ENCODE data around the gene SIN3B. TPM values are rescaled to one million over a fixed set of nuclear protein-coding genes. Genes with fewer than 3 reads are reported as not detected.

The SIN3B gene
- total and polyA plus RNA-seq, 2 donors (not counting 1 experiment from before 2014, with no cell fraction given), result 118 to 138 TPM

DNA sequence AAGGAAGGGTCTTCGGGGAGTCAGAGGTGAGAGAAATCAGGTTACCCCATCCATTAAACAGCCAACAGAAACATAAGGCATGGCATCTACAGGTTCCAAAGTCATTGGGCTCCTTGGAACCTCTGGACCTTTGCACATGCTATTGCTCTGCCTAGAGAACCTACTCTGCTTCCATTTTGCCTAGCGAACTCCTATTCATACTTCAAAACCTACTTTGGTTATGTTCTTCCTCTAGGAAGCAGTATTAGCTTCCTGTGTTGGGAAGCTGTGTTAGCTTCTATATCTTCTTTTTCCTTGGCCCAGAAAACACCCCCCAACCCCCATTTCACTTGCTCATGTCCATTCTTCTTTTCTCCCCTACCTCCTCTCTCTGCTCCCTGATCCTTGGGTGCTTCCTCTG is 99.2 kb downstream of the SIN3B start:
- Histone ChIP-seq H3K9me3 (ENCODE audit: control extremely low read depth in 1 of 3, control insufficient read depth in 2 of 3, insufficient read depth in 1 of 3, low read length in 2 of 3) (peaks cover 0 to 54% (median under 1%) of the 10 kb centered on the region in 3 donors), H4K20me1 (ENCODE audit: control insufficient read depth, insufficient read depth, low read length, poor library complexity, severe bottlenecking) (no peaks in the 10 kb centered on the region), H3K4me2 (replicated peaks; ENCODE audit: low read depth, low read length, poor library complexity, severe bottlenecking) (no peak overlapping the region), H3K9ac (ENCODE audit: low read length) (no peak overlapping the region), H3K4me3 (ENCODE audit: control extremely low read depth in 1 of 5, extremely low read depth in 1 of 5, insufficient read depth in 1 of 5, low read depth in 2 of 5, low read length in 4 of 5) (no peak overlapping the region), H3K27ac (ENCODE audit: low read length in 2 of 2) (no peak overlapping the region), H3K4me1 (ENCODE audit: control insufficient read depth in 2 of 2, insufficient read depth in 2 of 2, low read length in 2 of 2) (no peaks in the 10 kb centered on the region), H3K79me2 (ENCODE audit: control insufficient read depth, insufficient read depth, low read length) (no peaks in the 10 kb centered on the region), H3K27me3 (replicated peaks in 1 of 4; ENCODE audit: control extremely low read depth in 1 of 4, control insufficient read depth in 3 of 4, insufficient read depth in 4 of 4, low read length in 3 of 4) (peaks cover 0 to 9% (median 0%) of the 10 kb centered on the region in 4 experiments), H3K36me3 (replicated peaks in 1 of 2; ENCODE audit: control extremely low read depth in 1 of 2, control insufficient read depth in 1 of 2, extremely low read depth in 1 of 2, insufficient read depth in 2 of 2, low read length in 1 of 2) (no peaks in the 10 kb centered on the region), H2AFZ (ENCODE audit: insufficient read depth, low read depth, low read length, poor library complexity, severe bottlenecking) (no peak overlapping the region)
- no peak overlapping the region for H3K27ac Mint-ChIP-seq
- TF ChIP-seq, protein P1, sequence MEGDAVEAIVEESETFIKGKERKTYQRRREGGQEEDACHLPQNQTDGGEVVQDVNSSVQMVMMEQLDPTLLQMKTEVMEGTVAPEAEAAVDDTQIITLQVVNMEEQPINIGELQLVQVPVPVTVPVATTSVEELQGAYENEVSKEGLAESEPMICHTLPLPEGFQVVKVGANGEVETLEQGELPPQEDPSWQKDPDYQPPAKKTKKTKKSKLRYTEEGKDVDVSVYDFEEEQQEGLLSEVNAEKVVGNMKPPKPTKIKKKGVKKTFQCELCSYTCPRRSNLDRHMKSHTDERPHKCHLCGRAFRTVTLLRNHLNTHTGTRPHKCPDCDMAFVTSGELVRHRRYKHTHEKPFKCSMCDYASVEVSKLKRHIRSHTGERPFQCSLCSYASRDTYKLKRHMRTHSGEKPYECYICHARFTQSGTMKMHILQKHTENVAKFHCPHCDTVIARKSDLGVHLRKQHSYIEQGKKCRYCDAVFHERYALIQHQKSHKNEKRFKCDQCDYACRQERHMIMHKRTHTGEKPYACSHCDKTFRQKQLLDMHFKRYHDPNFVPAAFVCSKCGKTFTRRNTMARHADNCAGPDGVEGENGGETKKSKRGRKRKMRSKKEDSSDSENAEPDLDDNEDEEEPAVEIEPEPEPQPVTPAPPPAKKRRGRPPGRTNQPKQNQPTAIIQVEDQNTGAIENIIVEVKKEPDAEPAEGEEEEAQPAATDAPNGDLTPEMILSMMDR (IDR thresholded peaks at IDR 0.05), result no peak
- no peak for TF ChIP-seq EZH2 (IDR thresholded peaks at IDR 0.05; ENCODE audit: borderline replicate concordance, insufficient read depth, low read depth, low read length, poor library complexity, severe bottlenecking)
- H3K27me3 Mint-ChIP-seq, result peaks cover 28% of the 10 kb centered on the region
- DNase-seq (no peak), ATAC-seq (ENCODE audit: low read depth) (no peak)
- intact Hi-C loops (cut with micrococcal nuclease), result no loop called here
- ChIA-PET CTCF (no interaction called here), POLR2A (no interaction called here)
- WGBS (ENCODE audit: insufficient coverage), result 100% methylated on average over 2 of the region's 2 CpGs
- H3K4me3 Mint-ChIP-seq, result no peak overlapping the region
- H3K4me1 Mint-ChIP-seq, result no peaks in the 10 kb centered on the region
- H3K9me3 Mint-ChIP-seq (ENCODE audit: insufficient read depth), result peaks cover 7% of the 10 kb centered on the region

DNA sequence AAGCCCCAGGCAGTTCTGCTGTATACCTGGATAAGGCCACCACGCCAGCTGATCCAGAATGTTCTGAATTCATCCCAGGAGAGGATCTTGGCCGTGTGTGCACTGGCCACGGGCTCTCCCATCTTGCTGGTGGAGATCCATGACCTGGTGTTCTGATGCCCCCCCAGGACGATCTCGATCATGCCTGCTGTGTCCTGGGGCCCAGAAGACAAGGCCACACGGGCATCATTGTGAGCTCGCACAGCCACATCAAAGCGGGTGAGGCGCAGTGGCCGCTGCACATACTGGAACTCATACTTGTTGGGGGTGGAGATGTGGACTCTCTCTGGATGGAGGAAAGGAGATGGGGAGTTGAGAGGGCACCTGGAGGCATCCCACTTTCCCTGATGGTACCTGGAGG is 99.7 kb downstream of the SIN3B start:
- Histone ChIP-seq H3K4me3 (ENCODE audit: control extremely low read depth in 1 of 5, extremely low read depth in 1 of 5, insufficient read depth in 1 of 5, low read depth in 2 of 5, low read length in 4 of 5) (no peak overlapping the region), H3K36me3 (replicated peaks in 1 of 2; ENCODE audit: control extremely low read depth in 1 of 2, control insufficient read depth in 1 of 2, extremely low read depth in 1 of 2, insufficient read depth in 2 of 2, low read length in 1 of 2) (no peaks in the 10 kb centered on the region), H3K9me3 (ENCODE audit: control extremely low read depth in 1 of 3, control insufficient read depth in 2 of 3, insufficient read depth in 1 of 3, low read length in 2 of 3) (peaks cover 0 to 51% (median 7%) of the 10 kb centered on the region in 3 donors), H2AFZ (ENCODE audit: insufficient read depth, low read depth, low read length, poor library complexity, severe bottlenecking) (no peak overlapping the region), H3K79me2 (ENCODE audit: control insufficient read depth, insufficient read depth, low read length) (no peaks in the 10 kb centered on the region), H4K20me1 (ENCODE audit: control insufficient read depth, insufficient read depth, low read length, poor library complexity, severe bottlenecking) (no peaks in the 10 kb centered on the region), H3K4me1 (ENCODE audit: control insufficient read depth in 2 of 2, insufficient read depth in 2 of 2, low read length in 2 of 2) (no peaks in the 10 kb centered on the region), H3K4me2 (replicated peaks; ENCODE audit: low read depth, low read length, poor library complexity, severe bottlenecking) (no peak overlapping the region), H3K27me3 (replicated peaks in 1 of 4; ENCODE audit: control extremely low read depth in 1 of 4, control insufficient read depth in 3 of 4, insufficient read depth in 4 of 4, low read length in 3 of 4) (peaks cover 0 to 9% (median 0%) of the 10 kb centered on the region in 4 experiments), H3K27ac (ENCODE audit: low read length in 2 of 2) (no peak overlapping the region), H3K9ac (ENCODE audit: low read length) (no peak overlapping the region)
- DNase-seq (no peak), ATAC-seq (ENCODE audit: low read depth) (no peak)
- WGBS (ENCODE audit: insufficient coverage), result 89% methylated on average over 10 of the region's 10 CpGs
- intact Hi-C loops (cut with micrococcal nuclease), result no loop called here
- Mint-ChIP-seq H3K27ac (no peak overlapping the region), H3K4me3 (no peak overlapping the region), H3K27me3 (peaks cover 28% of the 10 kb centered on the region), H3K4me1 (no peaks in the 10 kb centered on the region), H3K9me3 (ENCODE audit: insufficient read depth) (peaks cover 13% of the 10 kb centered on the region)
- no peak for TF ChIP-seq EZH2 (IDR thresholded peaks at IDR 0.05; ENCODE audit: borderline replicate concordance, insufficient read depth, low read depth, low read length, poor library complexity, severe bottlenecking)
- TF ChIP-seq, protein P1 (IDR thresholded peaks at IDR 0.05), result no peak
- CTCF ChIA-PET, result no interaction called here
- POLR2A ChIA-PET, result no interaction called here

Small RNA genes within 50 kb of the gene (small RNA-seq; reads per million reads assigned to genes)
- gene AC008737.3 (ENCODE audit: insufficient read length, low read depth, low replicate concordance), result not detected
- not detected for gene RN7SL823P (ENCODE audit: insufficient read length, low read depth, low replicate concordance)
- gene RN7SL835P (ENCODE audit: insufficient read length, low read depth, low replicate concordance), result not detected

Other genes with a start within 250 kb of the SIN3B start
- gene MED26, start 201.2 kb upstream of the SIN3B start, total RNA-seq, result 32.2 and 33.6 TPM in 2 replicates
- gene MED26, start 201.2 kb upstream of the SIN3B start, polyA plus RNA-seq, result 15.6 and 21.0 TPM in 2 replicates
- gene SMIM7, start 169.3 kb upstream of the SIN3B start, total RNA-seq, result 132 and 133 TPM in 2 replicates
- gene SMIM7, start 169.3 kb upstream of the SIN3B start, polyA plus RNA-seq, result 54.7 and 67.1 TPM in 2 replicates
- gene TMEM38A, start 168.3 kb upstream of the SIN3B start, total RNA-seq, result 6.7 and 7.1 TPM in 2 replicates
- gene TMEM38A, start 168.3 kb upstream of the SIN3B start, polyA plus RNA-seq, result 5.7 and 6.2 TPM in 2 replicates
- 0.07 and 0.12 TPM in 2 replicates for gene NWD1, start 109.6 kb upstream of the SIN3B start, total RNA-seq
- 0.06 and 0.13 TPM in 2 replicates for gene NWD1, start 109.6 kb upstream of the SIN3B start, polyA plus RNA-seq
- 0.39 and 1.1 TPM in 2 replicates for gene F2RL3, start 59.6 kb downstream of the SIN3B start, total RNA-seq
- 0.01 and 0.19 TPM in 2 replicates for gene F2RL3, start 59.6 kb downstream of the SIN3B start, polyA plus RNA-seq
- gene CPAMD8, start 197.4 kb downstream of the SIN3B start, total RNA-seq, result 2.7 and 5.1 TPM in 2 replicates
- 1.1 and 1.6 TPM in 2 replicates for gene CPAMD8, start 197.4 kb downstream of the SIN3B start, polyA plus RNA-seq
- 22.4 and 24.9 TPM in 2 replicates for gene HAUS8, start 246.1 kb downstream of the SIN3B start, total RNA-seq
- 17.6 and 18.3 TPM in 2 replicates for gene HAUS8, start 246.1 kb downstream of the SIN3B start, polyA plus RNA-seq
- gene MYO9B, start 246.4 kb downstream of the SIN3B start, total RNA-seq, result 273 and 288 TPM in 2 replicates
- 256 and 263 TPM in 2 replicates for gene MYO9B, start 246.4 kb downstream of the SIN3B start, polyA plus RNA-seq

All from B cell (primary cell).